Upper lobe of left lung (tissue), 4 donors: ENCODE measurements around the gene DNAH17.

Experiments
- EP300 ChIP-seq, 4 donors: sonication (generic); formaldehyde crosslinking; IDR thresholded peaks; one replicate each; pipeline ENCODE4 v1.5.1; 2017; ENCODE audit warnings: antibody characterized with exemption in 4 of 4, control low read depth in 2 of 4
- POLR2A ChIP-seq, 4 donors: fragments of 450-650 bp; IDR thresholded peaks; one replicate each; pipeline ENCODE4 v1.5.1; 2016 to 2017; ENCODE audit warnings: antibody characterized with exemption in 4 of 4, mild to moderate bottlenecking in 2 of 4
- POLR2AphosphoS5 ChIP-seq, 2 donors: sonication (generic); formaldehyde crosslinking; IDR thresholded peaks; one replicate each; pipeline ENCODE4 v1.5.1; 2017; ENCODE audit warnings: antibody characterized with exemption in 2 of 2
- TF ChIP-seq, protein P1 (sequence below), 6 experiments: fragments of 450-650 bp in 4 of 6; fragments of 200-600 bp in 2 of 6; sonication (generic) in 2 of 6; IDR thresholded peaks; one replicate each; pipeline ENCODE4 v1.5.1; 2016 to 2019; ENCODE audit warnings: antibody characterized with exemption in 6 of 6

DNA sequence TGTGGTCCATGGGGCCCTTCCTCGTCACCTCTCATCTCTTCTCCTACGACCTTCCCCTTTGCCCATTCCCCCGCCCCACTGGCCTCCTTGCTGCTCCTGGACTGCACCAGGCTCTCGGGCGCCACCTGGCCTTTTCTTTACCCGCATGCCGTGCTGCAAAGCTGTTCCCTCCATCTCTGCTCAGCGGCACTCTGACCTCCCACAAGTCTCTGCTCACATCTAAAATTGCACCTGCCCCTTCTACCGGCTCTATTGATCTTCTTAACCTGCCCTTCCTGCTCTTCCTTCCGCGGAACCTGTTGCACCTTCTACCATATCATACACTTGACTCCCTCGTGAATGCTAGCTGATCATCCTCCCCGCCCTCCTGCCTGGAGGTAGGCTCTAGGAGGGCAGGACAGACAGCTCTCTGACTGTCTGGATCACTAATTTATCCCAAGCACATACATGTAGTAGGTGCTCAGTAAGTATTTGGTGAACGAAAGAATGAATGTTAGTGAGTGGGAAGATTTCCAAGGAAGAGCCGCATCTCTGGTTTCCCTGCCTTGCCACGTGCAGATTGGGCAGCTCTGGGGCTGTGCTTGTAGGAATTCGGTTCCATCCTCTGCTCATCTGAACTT is 17.3 kb downstream of the DNAH17 start:
- TF ChIP-seq, protein P1, sequence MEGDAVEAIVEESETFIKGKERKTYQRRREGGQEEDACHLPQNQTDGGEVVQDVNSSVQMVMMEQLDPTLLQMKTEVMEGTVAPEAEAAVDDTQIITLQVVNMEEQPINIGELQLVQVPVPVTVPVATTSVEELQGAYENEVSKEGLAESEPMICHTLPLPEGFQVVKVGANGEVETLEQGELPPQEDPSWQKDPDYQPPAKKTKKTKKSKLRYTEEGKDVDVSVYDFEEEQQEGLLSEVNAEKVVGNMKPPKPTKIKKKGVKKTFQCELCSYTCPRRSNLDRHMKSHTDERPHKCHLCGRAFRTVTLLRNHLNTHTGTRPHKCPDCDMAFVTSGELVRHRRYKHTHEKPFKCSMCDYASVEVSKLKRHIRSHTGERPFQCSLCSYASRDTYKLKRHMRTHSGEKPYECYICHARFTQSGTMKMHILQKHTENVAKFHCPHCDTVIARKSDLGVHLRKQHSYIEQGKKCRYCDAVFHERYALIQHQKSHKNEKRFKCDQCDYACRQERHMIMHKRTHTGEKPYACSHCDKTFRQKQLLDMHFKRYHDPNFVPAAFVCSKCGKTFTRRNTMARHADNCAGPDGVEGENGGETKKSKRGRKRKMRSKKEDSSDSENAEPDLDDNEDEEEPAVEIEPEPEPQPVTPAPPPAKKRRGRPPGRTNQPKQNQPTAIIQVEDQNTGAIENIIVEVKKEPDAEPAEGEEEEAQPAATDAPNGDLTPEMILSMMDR (IDR thresholded peaks at IDR 0.05): peak in 2 of 6 experiments; percentile 14 to 36
- TF ChIP-seq POLR2A (IDR thresholded peaks at IDR 0.05) (no peak), EP300 (IDR thresholded peaks at IDR 0.05) (no peak), POLR2AphosphoS5 (IDR thresholded peaks at IDR 0.05) (no peak)
